ENCODE data around the gene ZBTB12.

The ZBTB12 gene

DNA sequence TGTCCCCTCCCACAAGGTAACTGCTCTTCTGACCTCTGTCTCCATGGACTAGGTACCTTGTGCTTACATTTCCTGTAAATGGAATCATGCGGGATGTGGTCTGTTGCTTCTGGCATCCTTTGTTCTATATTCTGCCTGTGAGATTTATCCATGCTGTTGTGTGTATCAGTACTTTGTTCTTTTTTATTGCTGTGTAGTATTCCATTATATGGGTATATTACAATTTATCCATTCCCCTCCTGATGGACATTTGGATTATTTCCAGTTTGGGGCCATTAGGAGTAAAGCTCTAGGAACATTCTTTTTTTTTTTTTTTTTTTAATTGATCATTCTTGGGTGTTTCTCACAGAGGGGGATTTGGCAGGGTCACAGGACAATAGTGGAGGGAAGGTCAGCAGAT lies 29.1 kb upstream of the ZBTB12 start:
- TF ChIP-seq ZFX (IDR thresholded peaks at IDR 0.05; ENCODE audit: borderline replicate concordance), result no peak
- TF ChIP-seq, protein P1, sequence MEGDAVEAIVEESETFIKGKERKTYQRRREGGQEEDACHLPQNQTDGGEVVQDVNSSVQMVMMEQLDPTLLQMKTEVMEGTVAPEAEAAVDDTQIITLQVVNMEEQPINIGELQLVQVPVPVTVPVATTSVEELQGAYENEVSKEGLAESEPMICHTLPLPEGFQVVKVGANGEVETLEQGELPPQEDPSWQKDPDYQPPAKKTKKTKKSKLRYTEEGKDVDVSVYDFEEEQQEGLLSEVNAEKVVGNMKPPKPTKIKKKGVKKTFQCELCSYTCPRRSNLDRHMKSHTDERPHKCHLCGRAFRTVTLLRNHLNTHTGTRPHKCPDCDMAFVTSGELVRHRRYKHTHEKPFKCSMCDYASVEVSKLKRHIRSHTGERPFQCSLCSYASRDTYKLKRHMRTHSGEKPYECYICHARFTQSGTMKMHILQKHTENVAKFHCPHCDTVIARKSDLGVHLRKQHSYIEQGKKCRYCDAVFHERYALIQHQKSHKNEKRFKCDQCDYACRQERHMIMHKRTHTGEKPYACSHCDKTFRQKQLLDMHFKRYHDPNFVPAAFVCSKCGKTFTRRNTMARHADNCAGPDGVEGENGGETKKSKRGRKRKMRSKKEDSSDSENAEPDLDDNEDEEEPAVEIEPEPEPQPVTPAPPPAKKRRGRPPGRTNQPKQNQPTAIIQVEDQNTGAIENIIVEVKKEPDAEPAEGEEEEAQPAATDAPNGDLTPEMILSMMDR (IDR thresholded peaks at IDR 0.05), result no peak
- no peak overlapping the region for H3K27ac ChIP-seq

DNA sequence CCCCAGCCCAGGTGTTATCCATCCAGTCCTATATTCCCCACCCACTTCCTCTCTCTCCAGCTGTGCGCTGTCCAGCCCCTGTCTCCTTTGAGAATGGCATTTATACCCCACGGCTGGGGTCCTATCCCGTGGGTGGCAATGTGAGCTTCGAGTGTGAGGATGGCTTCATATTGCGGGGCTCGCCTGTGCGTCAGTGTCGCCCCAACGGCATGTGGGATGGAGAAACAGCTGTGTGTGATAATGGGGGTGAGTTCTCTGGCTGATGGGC lies 26.7 kb upstream of the ZBTB12 start:
- TF ChIP-seq, protein P1 (IDR thresholded peaks at IDR 0.05), result no peak
- no peak for TF ChIP-seq ZFX (IDR thresholded peaks at IDR 0.05; ENCODE audit: borderline replicate concordance)
- no peak overlapping the region for H3K27ac ChIP-seq

DNA sequence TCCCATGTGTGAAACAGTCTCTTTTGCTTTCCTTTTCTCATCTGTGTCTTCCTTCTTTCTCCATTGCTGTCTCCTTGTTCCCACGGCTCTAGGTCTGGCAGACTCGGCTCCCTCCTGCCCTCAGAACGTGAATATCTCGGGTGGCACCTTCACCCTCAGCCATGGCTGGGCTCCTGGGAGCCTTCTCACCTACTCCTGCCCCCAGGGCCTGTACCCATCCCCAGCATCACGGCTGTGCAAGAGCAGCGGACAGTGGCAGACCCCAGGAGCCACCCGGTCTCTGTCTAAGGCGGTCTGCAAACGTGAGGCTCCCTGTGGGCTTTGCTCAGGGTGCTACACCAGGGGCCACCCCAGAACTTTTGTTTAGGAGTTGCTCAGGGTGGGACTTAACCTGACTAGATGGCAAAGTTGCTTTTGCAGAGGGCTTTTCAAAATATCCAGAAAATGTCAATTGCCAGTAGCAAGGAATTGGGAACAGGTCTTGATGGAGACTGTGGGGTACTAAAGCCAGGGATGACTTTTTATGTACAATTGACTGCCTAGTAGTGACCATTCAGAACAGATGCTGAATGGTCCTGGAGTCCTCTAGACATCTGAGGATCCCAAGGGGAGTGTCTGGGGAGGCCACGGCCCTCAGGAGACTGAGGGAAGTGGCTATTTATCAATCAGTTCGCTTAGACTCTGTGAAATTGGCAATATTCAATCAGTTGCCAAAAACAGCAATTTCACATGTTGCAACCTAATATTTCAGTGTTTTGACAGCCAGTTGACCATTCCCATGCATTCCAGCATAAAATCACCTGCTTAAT lies 26.2 kb upstream of the ZBTB12 start:
- H3K27ac ChIP-seq, result no peak overlapping the region
- no peak for TF ChIP-seq ZFX (IDR thresholded peaks at IDR 0.05; ENCODE audit: borderline replicate concordance)
- TF ChIP-seq, protein P1 (IDR thresholded peaks at IDR 0.05), result no peak

DNA sequence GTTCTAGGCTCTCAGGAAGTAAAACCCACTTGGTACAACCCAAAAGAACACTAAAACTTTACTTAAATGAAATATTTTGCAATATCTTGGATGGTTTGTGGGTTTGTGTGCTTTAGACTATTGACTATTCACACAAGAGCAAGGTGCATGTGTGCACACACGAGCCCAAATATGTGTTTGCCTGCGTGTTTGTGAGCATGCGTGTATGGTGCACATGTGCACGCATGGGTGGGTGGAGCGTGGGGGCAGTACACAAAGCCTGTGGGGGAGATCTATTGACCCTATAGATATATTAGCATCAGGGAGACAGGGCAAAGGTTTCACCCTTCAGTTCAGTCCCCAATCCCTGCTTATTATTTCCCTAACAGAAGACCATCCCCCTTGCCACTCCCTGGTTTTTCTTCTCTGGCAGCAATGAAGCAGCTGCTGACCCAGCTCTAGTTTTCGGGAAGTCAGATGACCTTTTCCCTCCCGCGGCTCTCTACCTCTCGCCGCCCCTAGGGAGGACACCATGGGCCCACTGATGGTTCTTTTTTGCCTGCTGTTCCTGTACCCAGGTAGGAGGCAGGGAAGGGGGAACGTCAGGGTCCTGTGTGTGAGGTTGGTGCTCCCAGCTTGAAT lies 25.5 kb upstream of the ZBTB12 start, which contains the start of gene C2:
Gene C2 (plus strand): TSS at position 476 of the 621 bp plus-strand sequence. CDS start 36 bp downstream, at position 512.
- no peak within 1 kb of the TSS for H3K27ac ChIP-seq
- TF ChIP-seq, protein P1 (IDR thresholded peaks at IDR 0.05), result no peak
- TF ChIP-seq ZFX (IDR thresholded peaks at IDR 0.05; ENCODE audit: borderline replicate concordance), result no peak

DNA sequence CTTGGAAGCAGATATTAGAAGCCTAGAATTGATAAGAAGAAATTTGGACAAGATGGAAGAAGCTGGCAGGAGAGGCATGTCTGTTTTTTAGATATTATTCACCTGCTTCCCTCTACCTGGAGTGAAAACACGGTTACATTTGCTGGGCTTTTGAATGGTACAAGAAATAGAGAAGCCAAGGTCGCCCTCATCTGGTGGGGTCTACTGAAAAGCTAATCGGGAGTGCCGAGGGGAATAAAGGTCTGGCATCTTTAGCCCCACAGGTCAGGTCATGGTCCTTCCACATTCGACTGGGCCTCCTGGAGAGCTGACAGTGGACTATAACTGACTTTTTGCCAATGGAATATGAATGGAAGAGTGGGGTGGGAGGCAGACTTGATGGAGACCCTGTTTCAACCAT lies 21.1 kb upstream of the ZBTB12 start:
- TF ChIP-seq ZFX (IDR thresholded peaks at IDR 0.05; ENCODE audit: borderline replicate concordance), result no peak
- TF ChIP-seq, protein P1 (IDR thresholded peaks at IDR 0.05), result no peak
- no peak overlapping the region for H3K27ac ChIP-seq

DNA sequence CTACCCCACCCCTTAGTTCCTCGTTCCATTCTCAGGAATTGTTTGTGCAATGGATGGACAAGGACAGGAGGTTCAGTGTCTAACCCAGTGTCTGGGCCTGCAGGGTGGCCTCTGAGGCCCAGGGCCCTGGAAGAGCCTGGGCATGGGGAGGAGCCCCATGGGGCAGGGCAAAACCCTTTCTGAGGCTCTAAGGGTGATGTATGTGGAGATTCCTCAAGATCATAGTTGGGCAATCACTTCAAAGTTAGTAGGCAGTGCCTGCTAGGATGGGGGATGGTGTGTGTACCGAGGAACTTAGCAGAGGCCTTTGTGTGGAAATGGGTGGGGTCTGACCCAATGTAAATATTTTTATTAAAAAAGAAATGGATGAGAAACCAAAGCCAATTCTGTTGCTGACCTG lies 18.9 kb upstream of the ZBTB12 start:
- H3K27ac ChIP-seq, result no peak overlapping the region
- no peak for TF ChIP-seq ZFX (IDR thresholded peaks at IDR 0.05; ENCODE audit: borderline replicate concordance)
- TF ChIP-seq, protein P1 (IDR thresholded peaks at IDR 0.05), result no peak

DNA sequence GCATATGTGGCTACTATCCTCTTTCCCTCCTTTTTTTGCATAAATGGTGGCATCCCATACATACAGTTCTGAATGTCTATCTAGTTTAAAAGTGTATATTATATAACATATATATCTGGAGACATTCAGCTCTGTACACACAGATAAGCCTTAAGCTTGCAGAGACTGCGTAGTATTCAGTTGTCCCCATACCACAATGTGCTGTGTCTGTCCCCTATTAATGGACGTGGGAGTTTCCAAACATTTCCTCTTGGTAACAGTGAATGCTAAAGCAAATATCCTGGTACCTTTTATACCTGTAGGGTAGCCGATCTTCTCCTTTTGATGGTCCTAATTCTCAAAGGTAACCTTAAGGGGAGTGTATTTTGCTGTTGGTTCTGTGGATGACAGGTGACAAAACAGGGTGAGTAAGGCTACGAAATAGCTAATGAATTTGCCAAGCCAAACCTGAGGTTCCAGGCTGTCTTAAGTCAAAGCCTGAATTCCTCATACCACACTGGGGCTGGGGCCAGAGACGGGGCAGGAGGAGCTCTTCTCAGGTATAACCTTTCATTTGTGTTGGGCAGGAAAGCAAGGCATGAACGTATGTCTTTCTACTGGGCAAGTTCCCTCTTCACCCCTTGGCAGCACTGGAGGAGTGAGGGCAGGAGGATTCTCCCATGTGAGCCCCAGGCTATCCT lies 17.9 kb upstream of the ZBTB12 start:
- no peak overlapping the region for H3K27ac ChIP-seq

More for the DNA sequence above, 17.9 kb upstream of the ZBTB12 start:
- no peak for TF ChIP-seq ZFX (IDR thresholded peaks at IDR 0.05; ENCODE audit: borderline replicate concordance)
- TF ChIP-seq, protein P1 (IDR thresholded peaks at IDR 0.05), result no peak
